K562 (cell line): ENCODE results near the gene KIF17. TPM values are rescaled to one million over a fixed set of nuclear protein-coding genes. Genes with fewer than 3 reads are reported as not detected.

ENCODE experiments used
- ATAC-seq: fragments of 200-7000 bp; cut with Tn5 transposase; 3 replicates; pipeline ENCODE4 v1.9.1; 2020; ENCODE audit warnings: moderate library complexity
- BruUV-seq: library from RNA; stranded (reverse); fragments of 400-500 nt; replicated peaks from 2 replicates; lab custom pipeline; 2021; lab: Mats Ljungman, UMichigan
- CTCF ChIA-PET: fragments of 300-600 bp; formaldehyde crosslinking; extraction: SDS; loops from one replicate; lab custom pipeline; 2021; ENCODE audit warnings: low intra/inter-chr PET ratio; lab: Yijun Ruan, JAX
- POLR2A ChIA-PET: fragments of 300-600, 350-650 bp; sonication (Branson Sonifier 250); formaldehyde crosslinking; extraction: SDS; loops from one replicate; lab custom pipeline; 2021; ENCODE audit warnings: antibody characterized with exemption, inconsistent platforms; lab: Yijun Ruan, JAX
- DNase-seq, 4 experiments: peaks; one replicate each; pipeline versions ENCODE4 v3.0.0 to v3.0.0-alpha.2; 2011 to 2018; ENCODE audit warnings: low spot score in 3 of 4, mixed read lengths in 3 of 4; ENCODE audit errors: extremely low read depth in 1 of 4
- FAIRE-seq: peaks from 2 replicates; lab custom pipeline; 2011; peaks lifted over from hg19 to GRCh38; lab: Jason Lieb, UNC
- H2AFZ ChIP-seq: 2 replicates; pipeline ENCODE4 v1.6.0; 2011; ENCODE audit warnings: low read depth, low read length, control low read depth, inconsistent platforms
- H3K27ac ChIP-seq: fragments of 200-600 bp; 3 replicates; pipeline ENCODE4 v1.8.0; 2011; ENCODE audit warnings: low read depth, mild to moderate bottlenecking, control low read depth, inconsistent platforms, low read length, moderate library complexity, mixed read lengths; ENCODE audit errors: extremely low read depth
- H3K27me3 ChIP-seq, 2 experiments: fragments of 300-600 bp in 1 of 2; 2 replicates in 1 of 2; 3 replicates in 1 of 2; pipeline versions ENCODE4 v1.6.0 to v1.8.0; 2011; ENCODE audit warnings: inconsistent platforms in 2 of 2, low read length in 2 of 2, mild to moderate bottlenecking in 1 of 2, mixed read lengths in 1 of 2, moderate library complexity in 1 of 2; ENCODE audit not compliant: control insufficient read depth in 2 of 2, insufficient read depth in 2 of 2
- H3K36me3 ChIP-seq: fragments of 300-600 bp; 3 replicates; pipeline ENCODE4 v1.8.0; 2011; ENCODE audit warnings: mild to moderate bottlenecking, low read length, inconsistent platforms; ENCODE audit not compliant: control insufficient read depth, insufficient read depth
- H3K4me1 ChIP-seq, 2 experiments: fragments of 200-600 bp in 1 of 2; replicated peaks in 1 of 2; 2 replicates in 1 of 2; 3 replicates in 1 of 2; pipeline versions ENCODE4 v1.5.1 to v1.8.0; 2011; ENCODE audit warnings: inconsistent platforms in 2 of 2, low read length in 2 of 2, mild to moderate bottlenecking in 1 of 2, mixed read lengths in 1 of 2, moderate library complexity in 1 of 2; ENCODE audit not compliant: control insufficient read depth in 2 of 2, insufficient read depth in 2 of 2
- H3K4me2 ChIP-seq: 2 replicates; pipeline ENCODE4 v1.6.1; 2011; ENCODE audit warnings: low read length, control low read depth, inconsistent platforms, mixed read lengths; ENCODE audit not compliant: insufficient read depth
- H3K4me3 ChIP-seq: fragments of 200-600 bp; sonication (generic), shearing (Covaris generic); 2 replicates; pipeline ENCODE4 v1.5.1; 2016; ENCODE audit warnings: control low read depth, inconsistent platforms
- H3K79me2 ChIP-seq: fragments of 200-600 bp; 3 replicates; pipeline ENCODE4 v1.8.0; 2011; ENCODE audit warnings: low read length, inconsistent platforms; ENCODE audit not compliant: control insufficient read depth, insufficient read depth
- H3K9ac ChIP-seq, 2 experiments: 2 replicates each; pipeline versions ENCODE4 v1.6.0 to v1.6.1; 2011; ENCODE audit warnings: low read depth in 2 of 2, low read length in 2 of 2, control low read depth in 1 of 2, inconsistent platforms in 1 of 2, mild to moderate bottlenecking in 1 of 2, mixed read lengths in 1 of 2; ENCODE audit not compliant: insufficient read depth in 1 of 2
- H3K9me1 ChIP-seq: one replicate; pipeline ENCODE4 v1.6.0; 2011; ENCODE audit warnings: inconsistent platforms, mild to moderate bottlenecking, low read length, moderate library complexity; ENCODE audit not compliant: control insufficient read depth, insufficient read depth
- H3K9me3 ChIP-seq: replicated peaks from 2 replicates; pipeline ENCODE4 v1.5.1; 2011; ENCODE audit warnings: low read depth, low read length, inconsistent platforms; ENCODE audit not compliant: control insufficient read depth, insufficient read depth
- H4K20me1 ChIP-seq: replicated peaks from 2 replicates; pipeline ENCODE4 v1.6.1; 2011; ENCODE audit warnings: low read length, inconsistent platforms, mixed read lengths; ENCODE audit not compliant: control insufficient read depth, insufficient read depth
- ATF3 ChIP-seq, 2 experiments: fragments of 450-650 bp in 1 of 2; sonication (generic) in 1 of 2; formaldehyde crosslinking in 1 of 2; IDR thresholded peaks in 1 of 2; conservative IDR thresholded peaks in 1 of 2; 2 replicates each; pipeline versions ENCODE4 v1.6.1 to v1.8.1; 2016 to 2023; ENCODE audit warnings: mild to moderate bottlenecking in 2 of 2, moderate library complexity in 2 of 2, inconsistent platforms in 1 of 2, missing genetic modification reagents in 1 of 2
- ETS1 ChIP-seq: conservative IDR thresholded peaks from 2 replicates; pipeline ENCODE4 v1.6.1; 2011; ENCODE audit warnings: low read depth, mild to moderate bottlenecking, low read length; ENCODE audit not compliant: control insufficient read depth
- POLR2G ChIP-seq: fragments of 200-400 bp; formaldehyde crosslinking; IDR thresholded peaks from 2 replicates; pipeline ENCODE4 v1.6.1; 2017; ENCODE audit warnings: low read depth, mild to moderate bottlenecking, antibody characterized with exemption, low read length, moderate library complexity
- TCF7L2 ChIP-seq: fragments of 150-350 bp; IDR thresholded peaks from 2 replicates; pipeline ENCODE4 v1.6.1; 2016; ENCODE audit warnings: low read depth, mild to moderate bottlenecking, low read length, moderate library complexity
- ZNF263 ChIP-seq: sonication (generic); formaldehyde crosslinking; IDR thresholded peaks from 2 replicates; pipeline ENCODE4 v1.8.0; 2022; ENCODE audit warnings: mild to moderate bottlenecking, missing genetic modification reagents, borderline replicate concordance
- WGBS: fragments of 100-300 bp; shearing (Covaris generic); methylation state at CpG from one replicate; pipeline ENCODE4 v1.1.6; 2016; ENCODE audit warnings: low coverage, mixed read lengths; ENCODE audit not compliant: insufficient coverage; ENCODE audit errors: missing lambda C conversion rate; 5-methylcytosine and 5-hydroxymethylcytosine counted together
- in situ Hi-C: fragments of 300-500 bp; cut with MboI; formaldehyde crosslinking; loops from 4 replicates; pipeline ENCODE4 v1.15.0; 2018; ENCODE audit warnings: inconsistent platforms, mixed read lengths
- intact Hi-C: fragments of 100-400 bp; cut with micrococcal nuclease; formaldehyde crosslinking; loops from 2 replicates; pipeline ENCODE4 v1.14.2; 2022
- polyA plus RNA-seq, 8 experiments: library from polyadenylated mRNA; depleted of rRNA in 4 of 8; stranded (reverse) in 5 of 8; unstranded in 3 of 8; fragments of >200 nt; fragmentation: Nextera tagmentation in 2 of 8; fragmentation: Illumina TruSeq in 1 of 8; extraction: Ambion mirVana in 2 of 8; extraction: Trizol in 1 of 8; gene quantifications; 2 replicates each; pipeline versions ENCODE4 v1.2.1 to v1.2.3, GENCODE V29; 2011 to 2014; ENCODE audit warnings: inconsistent platforms in 1 of 8, missing spikeins in 1 of 8
- total RNA-seq, 7 experiments: library from RNA; depleted of rRNA in 6 of 7; stranded (reverse); fragments of >200 nt in 6 of 7; fragmentation: Illumina TruSeq in 2 of 7; extraction: Trizol in 2 of 7; gene quantifications; 2 replicates each; pipeline versions ENCODE4 v1.2.1 to v1.2.3, GENCODE V29; 2011 to 2021; ENCODE audit warnings: low replicate concordance in 1 of 7

KIF17 gene
- total and polyA plus RNA-seq, 9 of the 15 experiments (the other 6 are each of a cell fraction or from before 2014, with no cell fraction given) = 0.04 to 0.47 (median 0.18) TPM; not detected in 5

GRCh38 chr1:20684050-20684620 is 33.7 kb downstream of the KIF17 start:
- Histone ChIP-seq H3K27ac (no peak overlapping the region), H3K9me3 (no peaks in the 10 kb centered on the region), H3K27me3 (peaks cover 58 to 84% of the 10 kb centered on the region in 2 experiments), H3K79me2 (no peaks in the 10 kb centered on the region), H2AFZ (no peak overlapping the region), H3K4me1 (peaks cover 0 to 27% of the 10 kb centered on the region in 2 experiments; a peak in 2 of 5 replicates), H3K36me3 (no peaks in the 10 kb centered on the region), H3K4me2 (no peak overlapping the region), H3K9me1 (no peaks in the 10 kb centered on the region), H3K9ac (0 out of 4 replicates have a peak overlapping the region, but pooled peaks of 1 of the 2 experiments have one; percentile 43), H4K20me1 (0 out of 2 replicates have a peak, but pooled peaks cover 6% of the 10 kb centered on the region), H3K4me3 (no peak overlapping the region)
- BruUV-seq = no TSS peak
- DNase-seq (no peak), ATAC-seq (no peak), FAIRE-seq (no peak)
- intact Hi-C loops = no loop called here
- TF ChIP-seq TCF7L2 = no peak
- no peak for TF ChIP-seq ETS1
- TF ChIP-seq ZNF263 (CRISPR knock-in tag) = no peak
- TF ChIP-seq ATF3 (IDR thresholded peaks at IDR 0.05) = peak; percentile 28; the same call in 1 of the 2 replicates
- no peak for TF ChIP-seq ATF3 (CRISPR knock-in tag; conservative IDR thresholded peaks at IDR 0.05)
- no peak for TF ChIP-seq POLR2G
- in situ Hi-C loops = no loop called here
- WGBS = 17% methylated on average over 13 of the region's 13 CpGs
- POLR2A ChIA-PET = interaction anchor here (0.6 to 1.2 kb wide), 2 partner anchors 16 to 20 kb away, joined by 3 read pairs; no protein-coding TSS in a partner anchor
- CTCF ChIA-PET = no interaction called here
